Measurements from ENCODE around the gene RPS15.

DNA sequence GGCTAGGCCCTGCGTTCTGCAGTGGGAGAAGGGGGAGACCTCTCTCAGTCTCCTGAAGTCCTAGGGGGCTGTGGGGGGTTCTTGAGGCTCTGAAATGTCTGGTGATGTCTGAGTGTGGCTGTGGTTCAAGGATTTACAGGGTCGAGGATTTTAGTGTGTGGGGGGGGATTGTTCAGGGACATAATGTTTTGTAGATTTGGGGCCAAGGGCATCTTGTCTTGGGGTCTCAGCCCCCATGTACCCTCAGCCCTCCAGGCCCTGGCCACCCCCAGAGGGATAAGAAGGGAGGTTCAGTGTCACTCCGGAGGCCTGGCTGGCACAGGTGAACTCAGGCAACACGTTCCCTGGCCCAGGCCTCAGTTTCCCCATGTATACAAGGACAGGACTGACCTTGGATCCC lies 9.3 kb downstream of the RPS15 start:
- TF ChIP-seq ARNT (IDR thresholded peaks at IDR 0.05) = no peak
- TF ChIP-seq PTBP1 (IDR thresholded peaks at IDR 0.05; ENCODE audit: low read depth, low read length, poor library complexity, severe bottlenecking) = no peak
- TF ChIP-seq, protein P1, sequence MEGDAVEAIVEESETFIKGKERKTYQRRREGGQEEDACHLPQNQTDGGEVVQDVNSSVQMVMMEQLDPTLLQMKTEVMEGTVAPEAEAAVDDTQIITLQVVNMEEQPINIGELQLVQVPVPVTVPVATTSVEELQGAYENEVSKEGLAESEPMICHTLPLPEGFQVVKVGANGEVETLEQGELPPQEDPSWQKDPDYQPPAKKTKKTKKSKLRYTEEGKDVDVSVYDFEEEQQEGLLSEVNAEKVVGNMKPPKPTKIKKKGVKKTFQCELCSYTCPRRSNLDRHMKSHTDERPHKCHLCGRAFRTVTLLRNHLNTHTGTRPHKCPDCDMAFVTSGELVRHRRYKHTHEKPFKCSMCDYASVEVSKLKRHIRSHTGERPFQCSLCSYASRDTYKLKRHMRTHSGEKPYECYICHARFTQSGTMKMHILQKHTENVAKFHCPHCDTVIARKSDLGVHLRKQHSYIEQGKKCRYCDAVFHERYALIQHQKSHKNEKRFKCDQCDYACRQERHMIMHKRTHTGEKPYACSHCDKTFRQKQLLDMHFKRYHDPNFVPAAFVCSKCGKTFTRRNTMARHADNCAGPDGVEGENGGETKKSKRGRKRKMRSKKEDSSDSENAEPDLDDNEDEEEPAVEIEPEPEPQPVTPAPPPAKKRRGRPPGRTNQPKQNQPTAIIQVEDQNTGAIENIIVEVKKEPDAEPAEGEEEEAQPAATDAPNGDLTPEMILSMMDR (CRISPR knock-in tag; IDR thresholded peaks at IDR 0.05) = no peak
